Femur (tissue), 1 donor: ENCODE data around the gene ISL2.

Source experiments
- DNase-seq: peaks from one replicate; pipeline ENCODE4 v3.0.0-alpha.2; 2017

The ISL2 gene

GRCh38 chr15:76380249-76380648 is 43.7 kb downstream of the ISL2 start:
- DNase-seq = no peak

DNA sequence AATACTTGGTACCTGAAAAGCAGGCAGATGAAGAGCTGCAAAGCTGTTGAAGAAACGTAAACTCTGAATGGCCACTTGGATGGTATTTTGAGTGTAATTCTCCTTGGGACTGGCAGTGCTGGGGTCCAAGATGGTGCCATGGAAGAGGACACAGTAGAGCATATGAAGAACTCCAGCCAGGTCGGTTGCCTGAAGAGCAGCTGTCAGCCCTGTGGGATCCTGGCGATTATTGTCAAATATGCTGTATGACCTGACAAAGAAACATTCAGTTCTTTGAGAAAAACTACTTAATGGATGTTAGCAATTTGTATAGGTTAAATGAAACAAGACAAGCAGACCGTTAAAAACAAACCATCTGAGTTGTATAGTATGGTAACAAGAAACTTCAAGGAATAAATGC is 44.8 kb downstream of the ISL2 start:
- DNase-seq = no peak

GRCh38 chr15:76382987-76383728 is 46.6 kb downstream of the ISL2 start:
- DNase-seq = no peak

GRCh38 chr15:76384409-76384808 is 47.8 kb downstream of the ISL2 start:
- no peak for DNase-seq

DNA sequence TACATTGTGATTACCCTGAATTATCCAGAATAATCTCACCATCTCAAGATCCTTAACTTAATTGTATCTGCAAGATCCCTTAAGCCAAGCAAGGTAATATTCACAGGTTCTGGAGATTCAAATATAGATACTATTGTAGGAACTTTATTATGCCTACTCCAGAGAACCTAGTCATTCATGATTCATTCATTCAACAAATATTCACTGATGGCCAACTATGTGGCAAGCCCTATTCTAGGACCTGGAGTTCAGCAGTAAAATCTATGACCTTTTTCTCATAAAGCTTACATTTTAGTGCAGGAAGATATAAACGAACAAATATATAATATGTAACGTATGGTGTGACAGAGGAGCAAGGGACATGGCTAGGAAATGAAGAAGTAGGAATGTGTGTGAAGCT is 49.6 kb downstream of the ISL2 start:
- DNase-seq = no peak

- no peak for DNase-seq
Observed at GRCh38 chr15:76386926-76387325, 50.4 kb downstream of the ISL2 start.

- DNase-seq = no peak
Observed at GRCh38 chr15:76390571-76390970, 54.0 kb downstream of the ISL2 start.

DNA sequence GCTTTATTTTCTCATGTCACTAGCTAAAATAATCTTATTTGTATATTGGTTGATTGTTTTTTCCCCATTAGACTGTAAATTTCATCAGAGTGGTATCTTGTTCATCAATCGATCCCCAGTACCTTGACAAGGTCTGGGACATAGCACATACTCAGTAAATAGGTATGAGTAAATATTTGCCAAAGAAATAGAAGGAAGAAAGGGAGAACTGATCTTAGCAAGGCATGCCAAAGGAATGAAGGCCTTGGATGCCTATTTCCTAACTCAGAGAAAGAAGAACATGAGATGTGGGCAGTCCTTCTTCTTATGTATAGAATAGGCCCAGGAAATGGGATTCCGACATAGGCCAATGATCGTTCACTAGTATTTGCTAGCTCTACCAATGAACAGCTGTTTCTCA is 54.7 kb downstream of the ISL2 start:
- no peak for DNase-seq

DNA sequence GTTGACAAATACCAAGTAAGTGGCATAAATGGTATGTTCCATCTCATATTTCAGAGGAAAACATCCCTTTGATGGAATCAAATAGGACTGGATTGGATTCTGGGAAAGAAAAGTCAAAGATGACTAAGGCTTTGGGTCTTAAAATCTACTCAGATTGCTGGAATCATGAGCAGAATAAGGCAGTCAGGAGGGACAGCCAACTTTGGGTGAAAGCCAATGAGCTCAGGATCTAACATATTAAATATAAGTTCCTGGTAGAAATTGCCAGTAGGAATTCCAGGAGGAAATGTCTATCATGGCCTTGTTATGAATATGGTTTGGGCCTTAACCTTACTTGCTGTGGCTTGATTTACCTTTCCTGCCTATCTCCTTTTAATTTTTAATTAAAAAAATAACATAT is 55.3 kb downstream of the ISL2 start:
- DNase-seq = no peak
